HepG2 (cell line): ENCODE data around the gene MSMB. TPM values are rescaled to one million over a fixed set of nuclear protein-coding genes. Genes with fewer than 3 reads are reported as not detected.

ENCODE experiments used
- AGO1 ChIP-seq: fragments of 200-400 bp; formaldehyde crosslinking; IDR thresholded peaks from 2 replicates; pipeline ENCODE4 v1.6.1; 2017; ENCODE audit warnings: mild to moderate bottlenecking, low read depth, low read length, moderate library complexity; ENCODE audit not compliant: poor library complexity, severe bottlenecking
- CENPT ChIP-seq: sonication (generic); formaldehyde crosslinking; IDR thresholded peaks from 2 replicates; pipeline ENCODE4 v1.8.0; 2022; ENCODE audit warnings: low read depth, mild to moderate bottlenecking, moderate library complexity, missing genetic modification reagents
- GPBP1L1 ChIP-seq: sonication (generic); formaldehyde crosslinking; IDR thresholded peaks from 2 replicates; pipeline ENCODE4 v1.5.0; 2020; ENCODE audit warnings: mild to moderate bottlenecking, missing genetic modification reagents
- HNRNPK ChIP-seq: fragments of 200-400 bp; formaldehyde crosslinking; IDR thresholded peaks from 2 replicates; pipeline ENCODE4 v1.6.1; 2018; ENCODE audit warnings: low read length, low read depth, moderate library complexity, mild to moderate bottlenecking; ENCODE audit not compliant: poor library complexity, severe bottlenecking
- MNT ChIP-seq: fragments of 450-650 bp; IDR thresholded peaks from 2 replicates; pipeline ENCODE4 v1.6.1; 2016
- NFE2L2 ChIP-seq: fragments of 150-350 bp; IDR thresholded peaks from 2 replicates; pipeline ENCODE4 v1.6.1; 2014; ENCODE audit warnings: low read length
- PRPF4 ChIP-seq: fragments of 200-400 bp; formaldehyde crosslinking; IDR thresholded peaks from 2 replicates; pipeline ENCODE4 v1.6.1; 2016; ENCODE audit warnings: low read length, low read depth; ENCODE audit not compliant: poor library complexity, severe bottlenecking
- SSRP1 ChIP-seq: IDR thresholded peaks from 2 replicates; pipeline ENCODE4 v1.6.1; 2016; ENCODE audit warnings: control low read depth
- STAT6 ChIP-seq: sonication (generic); formaldehyde crosslinking; IDR thresholded peaks from 2 replicates; pipeline ENCODE4 v1.4.0; 2020; ENCODE audit warnings: missing genetic modification reagents, mild to moderate bottlenecking, borderline replicate concordance
- UBTF ChIP-seq: sonication (generic); formaldehyde crosslinking; IDR thresholded peaks from 2 replicates; pipeline ENCODE4 v1.4.0; 2020; ENCODE audit warnings: mild to moderate bottlenecking, missing genetic modification reagents
- WIZ ChIP-seq: sonication (generic); formaldehyde crosslinking; IDR thresholded peaks from 2 replicates; pipeline ENCODE4 v1.5.1; 2020; ENCODE audit warnings: mild to moderate bottlenecking, missing genetic modification reagents
- ZNF12 ChIP-seq: sonication (generic); formaldehyde crosslinking; IDR thresholded peaks from 2 replicates; pipeline ENCODE4 v1.5.0; 2020; ENCODE audit warnings: missing genetic modification reagents
- ZNF274 ChIP-seq: sonication (generic); formaldehyde crosslinking; IDR thresholded peaks from 2 replicates; pipeline ENCODE4 v1.5.1; 2020; ENCODE audit warnings: mild to moderate bottlenecking, missing genetic modification reagents
- ZNF30 ChIP-seq: sonication (generic); formaldehyde crosslinking; IDR thresholded peaks from 2 replicates; pipeline ENCODE4 v1.5.0; 2020; ENCODE audit warnings: mild to moderate bottlenecking, missing genetic modification reagents
- ZNF644 ChIP-seq: IDR thresholded peaks from 2 replicates; pipeline ENCODE4 v1.6.1; 2016; ENCODE audit warnings: low read depth
- ZUFSP ChIP-seq: sonication (generic); formaldehyde crosslinking; IDR thresholded peaks from 2 replicates; pipeline ENCODE4 v1.9.0; 2021; ENCODE audit warnings: missing genetic modification reagents, mild to moderate bottlenecking, borderline replicate concordance
- polyA plus RNA-seq, 8 experiments: library from polyadenylated mRNA; depleted of rRNA in 3 of 8; stranded (reverse) in 7 of 8; unstranded in 1 of 8; fragments of >200 nt; fragmentation: Illumina TruSeq in 4 of 8; extraction: Trizol in 4 of 8; gene quantifications; 2 replicates each; pipeline versions ENCODE4 v1.2.1 to v1.2.3, GENCODE V29; 2011 to 2016; ENCODE audit warnings: low read depth in 4 of 8, missing spikeins in 1 of 8, mixed read lengths in 1 of 8; ENCODE audit not compliant: insufficient read depth in 1 of 8
- total RNA-seq, 5 experiments: library from RNA; depleted of rRNA; stranded (reverse); fragments of >200 nt; fragmentation: Illumina TruSeq; extraction: Trizol; gene quantifications; 2 replicates each; pipeline ENCODE4 v1.2.3, GENCODE V29; 2016; ENCODE audit warnings: low read depth in 1 of 5

Gene MSMB
- total and polyA plus RNA-seq, 2 of the 13 experiments (the other 11 are each of a cell fraction or from before 2014, with no cell fraction given): 0.84 TPM; not detected in 1

GRCh38 chr10:45997994-45998763 is 47.9 kb downstream of the MSMB start (continued):
- TF ChIP-seq NFE2L2 (no peak), CENPT (CRISPR knock-in tag) (no peak), STAT6 (peak; percentile 22; the same call in 1 of the 2 replicates), HNRNPK (no peak), ZNF30 (no peak), PRPF4 (no peak), UBTF (CRISPR knock-in tag) (no peak), WIZ (no peak), ZNF644 (CRISPR knock-in tag) (peak; percentile 19; the same call in 1 of the 2 replicates), ZNF12 (no peak; the same call in 1 of the 2 replicates), SSRP1 (no peak), ZUFSP (CRISPR knock-in tag) (no peak), MNT (no peak), ZNF274 (CRISPR knock-in tag) (no peak), GPBP1L1 (no peak), AGO1 (no peak)
